T-cell (primary cell): ENCODE data around the gene CALU. TPM values are rescaled to one million over a fixed set of nuclear protein-coding genes. Genes with fewer than 3 reads are reported as not detected.

Experiments
- ATAC-seq, 4 experiments: fragments of 200-7000 bp in 3 of 4; fragments of 150-1000 bp in 1 of 4; cut with Tn5 transposase; replicated peaks in 1 of 4; 1 replicate in 3 of 4; 2 replicates in 1 of 4; pipeline ENCODE4 v1.10.0; 2021; ENCODE audit warnings: moderate library complexity in 3 of 4, mild to moderate bottlenecking in 2 of 4, moderate number of reproducible peaks in 1 of 4
- CTCF ChIA-PET, 2 donors: fragments of 300-600 bp; sonication (Branson Sonifier 250); formaldehyde crosslinking; loops; one replicate each; lab custom pipeline; 2022; ENCODE audit warnings: antibody characterized with exemption in 2 of 2; lab: Charles Lee
- POLR2A ChIA-PET, 2 donors: fragments of 300-600 bp; sonication (Branson Sonifier 250); formaldehyde crosslinking; loops; one replicate each; lab custom pipeline; 2022; ENCODE audit warnings: antibody characterized with exemption in 2 of 2; lab: Charles Lee
- DNase-seq, 35 experiments: peaks; one replicate each; pipeline versions ENCODE4 v3.0.0 to v3.0.0-alpha.2; 2013 to 2023
- H3K27ac ChIP-seq: one replicate; pipeline ENCODE4 v1.5.1; 2013; ENCODE audit warnings: low read length
- H3K27me3 ChIP-seq, 2 experiments: replicated peaks in 1 of 2; 1 replicate in 1 of 2; 2 replicates in 1 of 2; pipeline versions ENCODE4 v1.6.1 to v1.7.0; 2013; ENCODE audit warnings: low read length in 1 of 2, mixed read lengths in 1 of 2; ENCODE audit not compliant: control insufficient read depth in 2 of 2, insufficient read depth in 2 of 2; ENCODE audit errors: extremely low read depth in 1 of 2
- H3K36me3 ChIP-seq, 2 donors: 1 replicate in 1 of 2; 2 replicates in 1 of 2; pipeline versions ENCODE4 v1.6.1 to v1.7.0; 2013; ENCODE audit warnings: low read length in 1 of 2; ENCODE audit not compliant: control insufficient read depth in 2 of 2, insufficient read depth in 1 of 2; ENCODE audit errors: extremely low read depth in 1 of 2
- H3K4me1 ChIP-seq, 2 experiments: 1 replicate in 1 of 2; 2 replicates in 1 of 2; pipeline versions ENCODE4 v1.6.1 to v1.7.0; 2013; ENCODE audit warnings: low read length in 2 of 2, mixed read lengths in 1 of 2; ENCODE audit not compliant: insufficient read depth in 2 of 2, control insufficient read depth in 1 of 2; ENCODE audit errors: extremely low read depth in 1 of 2
- H3K4me3 ChIP-seq, 2 donors: 1 replicate in 1 of 2; 2 replicates in 1 of 2; pipeline versions ENCODE4 v1.5.1 to v1.7.0; 2013; ENCODE audit warnings: mild to moderate bottlenecking in 2 of 2, low read length in 1 of 2, moderate library complexity in 1 of 2; ENCODE audit not compliant: control insufficient read depth in 1 of 2; ENCODE audit errors: extremely low read depth in 1 of 2
- H3K9me3 ChIP-seq: 2 replicates; pipeline ENCODE4 v1.7.0; 2013
- H3K27ac Mint-ChIP-seq, 2 donors: one replicate each; pipeline ENCODE4 v1.8.0; 2020 to 2021; ENCODE audit warnings: mild to moderate bottlenecking in 2 of 2, mixed read lengths in 2 of 2
- H3K27me3 Mint-ChIP-seq, 2 donors: one replicate each; pipeline ENCODE4 v1.8.0; 2021 to 2022; ENCODE audit warnings: mixed read lengths in 2 of 2
- H3K36me3 Mint-ChIP-seq: one replicate; pipeline ENCODE4 v1.8.0; 2021; ENCODE audit warnings: mixed read lengths
- H3K4me1 Mint-ChIP-seq, 3 donors: one replicate each; pipeline ENCODE4 v1.8.0; 2020 to 2022; ENCODE audit warnings: mixed read lengths in 3 of 3, mild to moderate bottlenecking in 1 of 3
- H3K4me3 Mint-ChIP-seq, 3 donors: one replicate each; pipeline ENCODE4 v1.8.0; 2020 to 2022; ENCODE audit warnings: mild to moderate bottlenecking in 3 of 3, mixed read lengths in 3 of 3, moderate library complexity in 3 of 3
- H3K9me3 Mint-ChIP-seq, 3 donors: one replicate each; pipeline ENCODE4 v1.8.0; 2020 to 2022; ENCODE audit warnings: mixed read lengths in 3 of 3
- WGBS: methylation state at CpG from one replicate; pipeline ENCODE4 v1.1.5; 2013; ENCODE audit warnings: missing lambda C conversion rate; ENCODE audit not compliant: insufficient coverage; 5-methylcytosine and 5-hydroxymethylcytosine counted together
- total RNA-seq, 35 experiments: library from RNA in 6 of 35; stranded (reverse) in 6 of 35; fragments of 120-200 nt in 1 of 35; gene quantifications; one replicate each; pipeline versions ENCODE4 v1.2.1 to v1.2.4 and lab custom pipeline; 2013 to 2026

The CALU gene
- total RNA-seq, 5 donors from 2014 or later (not counting 1 experiment from before 2014, with no cell fraction given): 15.8 to 23.4 (median 16.7) TPM

- ChIA-PET CTCF (no interaction called here), POLR2A (no interaction called here)
- Histone ChIP-seq H3K27me3 (no peaks in the 10 kb centered on the region), H3K27ac (no peak overlapping the region), H3K4me1 (no peaks in the 10 kb centered on the region), H3K9me3 (no peaks in the 10 kb centered on the region), H3K36me3 (peaks cover 9 to 15% of the 10 kb centered on the region in 2 donors), H3K4me3 (no peak overlapping the region)
- H3K4me1 Mint-ChIP-seq: no peaks in the 10 kb centered on the region
- peaks cover 23% of the 10 kb centered on the region for H3K36me3 Mint-ChIP-seq
- no peak overlapping the region for H3K4me3 Mint-ChIP-seq
- H3K27ac Mint-ChIP-seq: no peak overlapping the region
- 90% methylated on average over 3 of the region's 5 CpGs for WGBS
- no peak for DNase-seq
- H3K27me3 Mint-ChIP-seq: no peaks in the 10 kb centered on the region
- ATAC-seq: no peak
- no peaks in the 10 kb centered on the region for H3K9me3 Mint-ChIP-seq
Observed at GRCh38 chr7:128805225-128805624, 66.1 kb downstream of the CALU start.

- Mint-ChIP-seq H3K4me3 (no peak overlapping the region), H3K4me1 (no peaks in the 10 kb centered on the region), H3K27me3 (no peaks in the 10 kb centered on the region), H3K27ac (no peak overlapping the region), H3K9me3 (no peaks in the 10 kb centered on the region), H3K36me3 (peaks cover 17% of the 10 kb centered on the region)
- H3K27ac ChIP-seq: no peak overlapping the region
- no peaks in the 10 kb centered on the region for H3K9me3 ChIP-seq
- peaks cover 9 to 15% of the 10 kb centered on the region in 2 donors for H3K36me3 ChIP-seq
- no peak for ATAC-seq
- ChIA-PET CTCF (interaction anchor here in 1 of 2 donors (0.6 kb wide), 1 partner anchor 315 kb away, joined by 3 read pairs; no protein-coding TSS in a partner anchor), POLR2A (no interaction called here)
- DNase-seq: no peak
- no peaks in the 10 kb centered on the region for H3K27me3 ChIP-seq
- 94% methylated on average over 8 of the region's 8 CpGs for WGBS
- H3K4me1 ChIP-seq: no peaks in the 10 kb centered on the region
- no peak overlapping the region for H3K4me3 ChIP-seq
Observed at GRCh38 chr7:128807191-128807590, 68.0 kb downstream of the CALU start.

- Mint-ChIP-seq H3K4me3 (no peak overlapping the region), H3K27me3 (no peaks in the 10 kb centered on the region), H3K9me3 (no peaks in the 10 kb centered on the region), H3K36me3 (peaks cover 17% of the 10 kb centered on the region), H3K27ac (no peak overlapping the region), H3K4me1 (no peaks in the 10 kb centered on the region)
- DNase-seq: no peak
- Histone ChIP-seq H3K9me3 (no peaks in the 10 kb centered on the region), H3K36me3 (peaks cover 9 to 15% of the 10 kb centered on the region in 2 donors), H3K27me3 (no peaks in the 10 kb centered on the region), H3K4me3 (no peak overlapping the region), H3K27ac (no peak overlapping the region), H3K4me1 (no peaks in the 10 kb centered on the region)
- no CpG with 5 or more reads among the region's 3 CpGs for WGBS
- ChIA-PET POLR2A (no interaction called here), CTCF (no interaction called here)
- ATAC-seq: no peak
Observed at GRCh38 chr7:128809363-128809762, 70.2 kb downstream of the CALU start.

- CTCF ChIA-PET: no interaction called here
- Histone ChIP-seq H3K27ac (no peak overlapping the region), H3K9me3 (no peaks in the 10 kb centered on the region), H3K4me3 (no peak overlapping the region), H3K27me3 (no peaks in the 10 kb centered on the region), H3K36me3 (peaks cover 5 to 10% of the 10 kb centered on the region in 2 donors), H3K4me1 (no peaks in the 10 kb centered on the region)
- WGBS: 100% methylated on average over 1 of the region's 2 CpGs
- H3K27ac Mint-ChIP-seq: no peak overlapping the region
- DNase-seq: no peak
- ATAC-seq: no peak
- POLR2A ChIA-PET: no interaction called here
- H3K27me3 Mint-ChIP-seq: no peaks in the 10 kb centered on the region
- H3K4me3 Mint-ChIP-seq: no peak overlapping the region
- H3K36me3 Mint-ChIP-seq: peaks cover 14% of the 10 kb centered on the region
- H3K4me1 Mint-ChIP-seq: no peaks in the 10 kb centered on the region
- no peaks in the 10 kb centered on the region for H3K9me3 Mint-ChIP-seq
Observed at GRCh38 chr7:128810473-128810872, 71.3 kb downstream of the CALU start.

- DNase-seq: no peak
- H3K27ac ChIP-seq: no peak overlapping the region
- no peak overlapping the region for H3K27ac Mint-ChIP-seq
- no peak overlapping the region for H3K4me3 Mint-ChIP-seq
- H3K36me3 ChIP-seq: peaks cover 5 to 6% of the 10 kb centered on the region in 2 donors
- H3K27me3 ChIP-seq: no peaks in the 10 kb centered on the region
- no peaks in the 10 kb centered on the region for H3K27me3 Mint-ChIP-seq
- H3K4me3 ChIP-seq: no peak overlapping the region
- H3K9me3 Mint-ChIP-seq: no peaks in the 10 kb centered on the region
- ChIA-PET POLR2A (no interaction called here), CTCF (no interaction called here)
- no peaks in the 10 kb centered on the region for H3K4me1 ChIP-seq
- no peaks in the 10 kb centered on the region for H3K4me1 Mint-ChIP-seq
- peaks cover 14% of the 10 kb centered on the region for H3K36me3 Mint-ChIP-seq
- no peaks in the 10 kb centered on the region for H3K9me3 ChIP-seq
- WGBS: no CpG with 5 or more reads among the region's 3 CpGs
- ATAC-seq: no peak
Observed at GRCh38 chr7:128810997-128811396, 71.8 kb downstream of the CALU start.

DNA sequence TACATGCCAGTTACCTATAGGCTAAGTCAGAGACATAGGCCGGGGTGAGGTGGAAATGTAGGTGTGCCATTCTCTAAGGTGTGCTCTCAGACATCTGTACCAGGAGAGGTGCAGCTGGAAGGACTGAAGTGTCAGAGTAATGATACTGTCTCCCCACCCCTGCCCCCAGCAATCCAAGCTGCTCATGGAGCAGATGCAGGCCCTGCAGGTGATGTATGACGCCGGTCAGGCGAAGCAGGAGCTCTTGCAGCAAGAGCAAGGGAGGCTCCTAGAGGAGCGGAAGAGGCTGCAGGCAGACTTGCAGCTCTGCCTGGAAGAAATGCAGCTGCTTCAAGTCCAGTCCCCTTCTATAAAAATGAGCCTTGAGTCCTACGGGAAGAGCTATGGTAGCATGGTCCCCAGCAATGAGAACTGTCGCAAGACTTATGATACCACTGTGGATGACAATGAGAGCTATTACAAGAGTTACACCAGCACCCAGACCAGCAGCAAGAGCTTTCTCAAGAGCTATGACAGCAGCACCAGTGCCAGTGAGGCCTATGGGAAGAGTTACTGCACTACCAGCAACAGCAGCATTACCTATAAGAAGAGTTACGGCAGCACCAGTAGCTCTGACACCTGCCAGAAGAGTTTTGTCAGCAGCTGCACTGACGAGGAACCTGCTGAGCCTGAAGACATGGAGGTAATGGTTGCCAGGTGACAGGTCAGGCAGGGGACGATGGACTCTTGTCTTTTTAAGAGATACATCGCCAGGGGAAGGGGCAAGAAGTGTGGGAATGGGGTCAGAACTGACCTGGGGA, 72.7 kb downstream of the CALU start:
- Histone ChIP-seq H3K9me3 (no peaks in the 10 kb centered on the region), H3K4me3 (no peak overlapping the region), H3K4me1 (no peaks in the 10 kb centered on the region), H3K27ac (no peak overlapping the region), H3K27me3 (no peaks in the 10 kb centered on the region), H3K36me3 (peaks cover 0 to 5% of the 10 kb centered on the region in 2 donors)
- 97% methylated on average over 9 of the region's 11 CpGs for WGBS
- CTCF ChIA-PET: interaction anchor here in 1 of 2 donors (0.5 to 0.6 kb wide), 2 partner anchors 50 to 85 kb away, joined by 3 to 4 read pairs; no protein-coding TSS in a partner anchor
- H3K27me3 Mint-ChIP-seq: no peaks in the 10 kb centered on the region
- H3K9me3 Mint-ChIP-seq: no peaks in the 10 kb centered on the region
- POLR2A ChIA-PET: no interaction called here
- H3K4me3 Mint-ChIP-seq: no peak overlapping the region
- no peak overlapping the region for H3K27ac Mint-ChIP-seq
- H3K36me3 Mint-ChIP-seq: peaks cover 7% of the 10 kb centered on the region
- ATAC-seq (no peak), DNase-seq (no peak)
- no peaks in the 10 kb centered on the region for H3K4me1 Mint-ChIP-seq
